ENCODE measurements around the gene ZNFX1.

Gene ZNFX1

GRCh38 chr20:49293122-49293521 lies 15.3 kb upstream of the ZNFX1 start:
- Histone ChIP-seq H3K4me3 (ENCODE audit: low read length) (no peak overlapping the region), H3K36me3 (replicated peaks; ENCODE audit: insufficient read depth, low read length) (peaks cover 9% of the 10 kb centered on the region), H3F3A (ENCODE audit: insufficient read depth, low read length) (peaks cover 7% of the 10 kb centered on the region; the same call in 1 of the 2 replicates), H4K20me1 (ENCODE audit: insufficient read depth, low read length) (peaks cover 5% of the 10 kb centered on the region; the same call in 1 of the 2 replicates), H3K9me3 (replicated peaks; ENCODE audit: insufficient read depth, low read length) (no peaks in the 10 kb centered on the region), H3K27ac (ENCODE audit: low read length) (no peak overlapping the region), H3K4me1 (ENCODE audit: low read length) (no peaks in the 10 kb centered on the region), H2AFZ (ENCODE audit: low read length) (no peak overlapping the region), H3K79me2 (ENCODE audit: low read length) (peaks cover 5% of the 10 kb centered on the region; the same call in 1 of the 2 replicates), H3K27me3 (replicated peaks; ENCODE audit: insufficient read depth, low read length) (no peaks in the 10 kb centered on the region), H3K4me2 (ENCODE audit: low read depth, low read length) (no peak overlapping the region), H3K9ac (ENCODE audit: low read length) (no peak overlapping the region), H3K9me2 (replicated peaks; ENCODE audit: insufficient read depth, low read length) (no peaks in the 10 kb centered on the region)
- TF ChIP-seq EZH2 (optimal IDR thresholded peaks at IDR 0.05; ENCODE audit: low read depth, low read length) (no peak), EZH2phosphoT487 (IDR thresholded peaks at IDR 0.05; ENCODE audit: low read length) (no peak), CTCF (IDR thresholded peaks at IDR 0.05; ENCODE audit: low read length) (no peak)
- no peak for DNase-seq

GRCh38 chr20:49292010-49292409 lies 14.2 kb upstream of the ZNFX1 start:
- no peak for TF ChIP-seq CTCF (IDR thresholded peaks at IDR 0.05; ENCODE audit: low read length)
- TF ChIP-seq EZH2phosphoT487 (IDR thresholded peaks at IDR 0.05; ENCODE audit: low read length) = no peak
- no peak for TF ChIP-seq EZH2 (optimal IDR thresholded peaks at IDR 0.05; ENCODE audit: low read depth, low read length)
- Histone ChIP-seq H3K9ac (ENCODE audit: low read length) (no peak overlapping the region), H3K4me1 (ENCODE audit: low read length) (no peaks in the 10 kb centered on the region), H3K36me3 (replicated peaks; ENCODE audit: insufficient read depth, low read length) (peaks cover 19% of the 10 kb centered on the region), H3K27me3 (replicated peaks; ENCODE audit: insufficient read depth, low read length) (no peaks in the 10 kb centered on the region), H4K20me1 (ENCODE audit: insufficient read depth, low read length) (peaks cover 15% of the 10 kb centered on the region), H3K27ac (ENCODE audit: low read length) (no peak overlapping the region), H3K9me3 (replicated peaks; ENCODE audit: insufficient read depth, low read length) (no peaks in the 10 kb centered on the region), H3K79me2 (ENCODE audit: low read length) (peaks cover 15% of the 10 kb centered on the region), H3K4me2 (ENCODE audit: low read depth, low read length) (no peak overlapping the region), H2AFZ (ENCODE audit: low read length) (no peak overlapping the region), H3K4me3 (ENCODE audit: low read length) (no peak overlapping the region), H3K9me2 (replicated peaks; ENCODE audit: insufficient read depth, low read length) (no peaks in the 10 kb centered on the region), H3F3A (ENCODE audit: insufficient read depth, low read length) (peaks cover 8% of the 10 kb centered on the region; the same call in 1 of the 2 replicates)
- DNase-seq = no peak

GRCh38 chr20:49291200-49291599 lies 13.3 kb upstream of the ZNFX1 start:
- Histone ChIP-seq H3K36me3 (replicated peaks; ENCODE audit: insufficient read depth, low read length) (peaks cover 27% of the 10 kb centered on the region), H3K27ac (ENCODE audit: low read length) (no peak overlapping the region), H3F3A (ENCODE audit: insufficient read depth, low read length) (peaks cover 8% of the 10 kb centered on the region; the same call in 1 of the 2 replicates)

More at GRCh38 chr20:49291200-49291599, 13.3 kb upstream of the ZNFX1 start:
- H4K20me1 ChIP-seq (ENCODE audit: insufficient read depth, low read length) = peaks cover 15% of the 10 kb centered on the region
- no peaks in the 10 kb centered on the region for H3K4me1 ChIP-seq (ENCODE audit: low read length)
- no peak overlapping the region for H3K4me2 ChIP-seq (ENCODE audit: low read depth, low read length)
- H3K4me3 ChIP-seq (ENCODE audit: low read length) = no peak overlapping the region
- H3K79me2 ChIP-seq (ENCODE audit: low read length) = peaks cover 23% of the 10 kb centered on the region
- no peaks in the 10 kb centered on the region for H3K9me3 ChIP-seq (replicated peaks; ENCODE audit: insufficient read depth, low read length)
- no peaks in the 10 kb centered on the region for H3K9me2 ChIP-seq (replicated peaks; ENCODE audit: insufficient read depth, low read length)
- no peaks in the 10 kb centered on the region for H3K27me3 ChIP-seq (replicated peaks; ENCODE audit: insufficient read depth, low read length)
- no peak for DNase-seq
- TF ChIP-seq EZH2 (optimal IDR thresholded peaks at IDR 0.05; ENCODE audit: low read depth, low read length) (no peak), CTCF (IDR thresholded peaks at IDR 0.05; ENCODE audit: low read length) (no peak), EZH2phosphoT487 (IDR thresholded peaks at IDR 0.05; ENCODE audit: low read length) (no peak)
- no peak overlapping the region for H2AFZ ChIP-seq (ENCODE audit: low read length)
- no peak overlapping the region for H3K9ac ChIP-seq (ENCODE audit: low read length)
